Bone marrow (tissue), 2 donors: ENCODE measurements around the gene SNX25.

Experiments
- DNase-seq, 2 donors: peaks; one replicate each; lab custom pipeline; 2025; lab: John Stamatoyannopoulos, UW

The SNX25 gene

DNA sequence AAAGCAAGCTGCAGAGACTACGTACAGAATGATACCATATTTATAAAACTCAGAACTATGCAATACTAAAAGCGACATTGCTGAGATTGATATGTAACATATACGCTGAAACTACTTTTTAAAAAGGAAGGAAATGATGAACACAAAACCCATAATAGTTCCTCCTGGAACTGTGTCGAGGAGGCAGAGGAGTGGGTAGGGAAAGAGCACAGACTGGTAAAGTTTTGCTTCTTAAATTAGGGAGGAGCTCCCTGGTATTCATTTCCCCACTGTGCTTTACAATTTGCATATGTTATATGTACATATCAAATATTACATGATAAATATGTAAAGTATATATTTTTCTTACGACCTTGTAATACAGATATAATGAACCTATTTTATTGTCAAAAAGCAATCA lies 202.5 kb downstream of the SNX25 start:
- DNase-seq: no peak

DNA sequence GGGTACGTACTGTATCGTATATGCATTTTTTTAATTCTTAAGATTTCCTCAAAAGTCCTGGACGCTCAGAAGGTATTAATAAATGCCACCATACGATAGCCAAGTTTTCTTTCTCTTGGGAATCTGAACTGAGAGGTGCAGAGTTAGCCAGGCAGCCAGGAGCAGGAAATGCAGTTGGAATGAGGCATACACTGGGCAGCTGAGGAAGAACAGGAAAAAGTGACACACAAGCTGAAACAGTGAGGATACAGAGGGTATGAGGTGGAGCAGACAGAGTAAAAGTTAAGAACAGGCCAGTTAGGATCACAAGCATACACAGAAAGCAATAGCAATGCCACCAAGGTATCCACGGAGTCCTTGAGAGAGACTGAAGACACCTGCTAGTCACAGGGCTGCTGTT lies 203.0 kb downstream of the SNX25 start:
- no peak for DNase-seq
